GM18870 (cell line): ENCODE results near the gene ART3.

Experiments used
- ATAC-seq: cut with Tn5 transposase; IDR thresholded peaks from one replicate; pipeline ENCODE4 v1.9.1; 2021; ENCODE audit warnings: moderate library complexity; ENCODE audit not compliant: unreplicated experiment

The ART3 gene

GRCh38 chr4:76067652-76068286, 6.7 kb upstream of the ART3 start:
- no peak for ATAC-seq

GRCh38 chr4:76072760-76073159, 1.7 kb upstream of the ART3 start:
- no peak for ATAC-seq

GRCh38 chr4:76074993-76075600, 588 bp downstream of the ART3 start:
- ATAC-seq, result no peak

GRCh38 chr4:76078033-76078613, 3.6 kb downstream of the ART3 start:
- ATAC-seq, result no peak

- no peak for ATAC-seq
These were observed 9.0 kb downstream of the ART3 start for GRCh38 chr4:76083386-76083988.

GRCh38 chr4:76084542-76084941, 10.0 kb downstream of the ART3 start:
- ATAC-seq, result no peak

GRCh38 chr4:76087007-76087769, 12.7 kb downstream of the ART3 start:
- ATAC-seq, result no peak

GRCh38 chr4:76088719-76089118, 14.2 kb downstream of the ART3 start:
- ATAC-seq, result no peak

- peak; percentile 48 for ATAC-seq
These were observed 15.8 kb downstream of the ART3 start for GRCh38 chr4:76090241-76090691.

- no peak for ATAC-seq
These were observed 16.5 kb downstream of the ART3 start for GRCh38 chr4:76091052-76091451.

- ATAC-seq, result no peak
These were observed 21.1 kb downstream of the ART3 start for GRCh38 chr4:76095568-76095967.

- no peak for ATAC-seq
These were observed 21.6 kb downstream of the ART3 start for GRCh38 chr4:76096076-76096475.

GRCh38 chr4:76105652-76106051, 31.1 kb downstream of the ART3 start:
- no peak for ATAC-seq

- ATAC-seq, result no peak
These were observed 31.9 kb downstream of the ART3 start for GRCh38 chr4:76106442-76106841.

- ATAC-seq, result no peak
These were observed 34.1 kb downstream of the ART3 start for GRCh38 chr4:76108467-76109181.

- ATAC-seq, result no peak
These were observed 42.3 kb downstream of the ART3 start for GRCh38 chr4:76116821-76117220.

- no peak for ATAC-seq
These were observed 43.0 kb downstream of the ART3 start for GRCh38 chr4:76117536-76117935.

GRCh38 chr4:76120199-76120598, 45.7 kb downstream of the ART3 start:
- no peak for ATAC-seq

- no peak for ATAC-seq
These were observed 51.3 kb downstream of the ART3 start for GRCh38 chr4:76125816-76126215.

- no peak for ATAC-seq
These were observed 53.2 kb downstream of the ART3 start for GRCh38 chr4:76127754-76128153.

- no peak for ATAC-seq
These were observed 66.7 kb downstream of the ART3 start for GRCh38 chr4:76141241-76141640.
